Coronary artery (tissue), 2 donors: ENCODE data around the gene DISP3.

Experiments
- DNase-seq: peaks from one replicate; pipeline ENCODE4 v3.0.0-alpha.2; 2017; ENCODE audit warnings: low spot score
- H3K27ac ChIP-seq, 2 donors: fragments of 200-600 bp; sonication (generic); one replicate each; pipeline ENCODE4 v1.5.1; 2016 to 2019
- H3K4me3 ChIP-seq: fragments of 200-600 bp; sonication (generic); 2 replicates; pipeline ENCODE4 v1.5.1; 2016; ENCODE audit warnings: mild to moderate bottlenecking, moderate library complexity
- CTCF ChIP-seq: fragments of 200-600 bp; sonication (generic); IDR thresholded peaks from one replicate; pipeline ENCODE4 v1.5.1; 2019; ENCODE audit warnings: antibody characterized with exemption

The DISP3 gene

GRCh38 chr1:11570821-11571380 is 91.9 kb downstream of the DISP3 start:
- H3K27ac ChIP-seq = no peak overlapping the region
- TF ChIP-seq CTCF = no peak
- no peak for DNase-seq
- H3K4me3 ChIP-seq = no peak overlapping the region

- H3K27ac ChIP-seq = no peak overlapping the region
- DNase-seq = no peak
- no peak for TF ChIP-seq CTCF
- no peak overlapping the region for H3K4me3 ChIP-seq
These were observed 93.1 kb downstream of the DISP3 start for GRCh38 chr1:11571906-11572616.

GRCh38 chr1:11573116-11573692 is 94.2 kb downstream of the DISP3 start:
- H3K4me3 ChIP-seq = no peak overlapping the region
- H3K27ac ChIP-seq = no peak overlapping the region
- TF ChIP-seq CTCF = no peak
- DNase-seq = no peak

- Histone ChIP-seq H3K4me3 (no peak overlapping the region), H3K27ac (no peak overlapping the region)
- no peak for DNase-seq
- TF ChIP-seq CTCF = no peak
These were observed 96.6 kb downstream of the DISP3 start for GRCh38 chr1:11575553-11575952.

- DNase-seq = no peak
- TF ChIP-seq CTCF = no peak
- Histone ChIP-seq H3K27ac (no peak overlapping the region), H3K4me3 (no peak overlapping the region)
These were observed 97.3 kb downstream of the DISP3 start for GRCh38 chr1:11576109-11576875.

- Histone ChIP-seq H3K4me3 (no peak overlapping the region), H3K27ac (no peak overlapping the region)
- DNase-seq = no peak
- no peak for TF ChIP-seq CTCF
These were observed 99.0 kb downstream of the DISP3 start for GRCh38 chr1:11578004-11578403.
